ENCODE results near the gene SUDS3.

- TF ChIP-seq CTCF (optimal IDR thresholded peaks at IDR 0.05 in 1 of 3, IDR thresholded peaks at IDR 0.05 in 1 of 3, conservative IDR thresholded peaks at IDR 0.05 in 1 of 3; ENCODE audit: extremely low read depth in 1 of 3, insufficient read depth in 2 of 3, low read length in 3 of 3), result no peak
- no peak for TF ChIP-seq EZH2 (IDR thresholded peaks at IDR 0.05; ENCODE audit: low read length)
These were observed 49.0 kb downstream of the SUDS3 start for GRCh38 chr12:118425364-118425763.

Measured in keratinocyte (primary cell).